Measurements from ENCODE around the gene PTH1R.
"Not testable (repeated sequence)": the region's sequence is repeated elsewhere in the genome, so short reads cannot be mapped to it uniquely, and the experiment has no call there.

PTH1R gene

GRCh38 chr3:46910914-46911313 is 33.4 kb downstream of the PTH1R start:
- H3K27ac ChIP-seq (ENCODE audit: low read length); H3K36me3 ChIP-seq (ENCODE audit: control insufficient read depth in 1 of 2, insufficient read depth in 2 of 2, low read length in 2 of 2); H3K9me3 ChIP-seq (ENCODE audit: control insufficient read depth in 1 of 2, low read length in 2 of 2); H3K27me3 ChIP-seq (ENCODE audit: low read depth, low read length); H3K4me3 ChIP-seq (ENCODE audit: low read depth in 1 of 2, low read length in 2 of 2): not testable (repeated sequence)
- peaks cover 4 to 14% of the 10 kb centered on the region in 2 donors for H3K4me1 ChIP-seq (ENCODE audit: control insufficient read depth in 1 of 2, insufficient read depth in 2 of 2, low read length in 2 of 2)

DNA sequence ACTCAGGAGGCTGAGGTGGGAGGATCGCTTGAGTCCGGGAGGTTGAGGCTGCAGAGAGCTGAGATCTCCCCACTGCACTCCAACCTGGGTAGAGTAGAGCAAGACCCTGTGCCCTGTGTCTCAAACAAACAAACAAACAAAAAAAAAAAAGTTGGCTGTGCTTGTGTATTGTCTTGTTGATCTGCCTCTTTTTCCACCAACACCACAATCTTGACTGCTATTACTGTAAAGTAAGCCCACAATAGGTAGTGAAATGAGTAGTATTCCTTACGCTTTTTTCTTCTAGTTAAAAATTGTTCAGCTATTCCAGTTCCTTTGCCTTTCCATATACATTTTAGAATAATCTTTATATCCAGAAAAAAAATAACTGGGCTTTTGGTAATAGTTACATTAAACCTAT is 35.5 kb downstream of the PTH1R start:
- peaks cover 0 to 19% of the 10 kb centered on the region in 2 donors for H3K36me3 ChIP-seq (ENCODE audit: control insufficient read depth in 1 of 2, insufficient read depth in 2 of 2, low read length in 2 of 2)
- H3K27me3 ChIP-seq (ENCODE audit: low read depth, low read length), result no peaks in the 10 kb centered on the region
- no peak overlapping the region for H3K27ac ChIP-seq (ENCODE audit: low read length)
- no peaks in the 10 kb centered on the region for H3K9me3 ChIP-seq (ENCODE audit: control insufficient read depth in 1 of 2, low read length in 2 of 2)
- peaks cover 4 to 14% of the 10 kb centered on the region in 2 donors for H3K4me1 ChIP-seq (ENCODE audit: control insufficient read depth in 1 of 2, insufficient read depth in 2 of 2, low read length in 2 of 2)
- H3K4me3 ChIP-seq (ENCODE audit: low read depth in 1 of 2, low read length in 2 of 2), result no peak overlapping the region

DNA sequence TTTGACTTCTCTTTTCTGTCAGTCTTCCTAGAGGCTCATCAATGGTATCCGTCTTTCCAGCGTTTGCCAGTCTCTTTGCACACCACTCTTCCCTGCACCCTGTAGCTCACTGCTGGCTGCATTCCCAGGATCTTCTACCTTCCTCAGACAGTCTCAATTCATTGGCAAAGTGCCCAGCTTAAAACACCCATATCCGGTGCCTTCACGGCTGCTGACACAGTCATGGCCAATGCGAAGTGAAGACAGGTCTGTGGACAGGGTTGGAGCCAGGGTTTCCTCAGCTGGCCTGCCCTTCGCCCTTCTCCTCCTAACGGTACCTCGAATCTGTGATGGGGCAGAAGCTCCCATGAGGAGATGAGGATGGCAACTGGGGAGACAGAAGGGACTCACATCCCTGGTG is 36.1 kb downstream of the PTH1R start:
- Histone ChIP-seq H3K36me3 (ENCODE audit: control insufficient read depth in 1 of 2, insufficient read depth in 2 of 2, low read length in 2 of 2) (peaks cover under 1 to 25% of the 10 kb centered on the region in 2 donors), H3K4me3 (ENCODE audit: low read depth in 1 of 2, low read length in 2 of 2) (no peak overlapping the region), H3K27me3 (ENCODE audit: low read depth, low read length) (no peaks in the 10 kb centered on the region), H3K9me3 (ENCODE audit: control insufficient read depth in 1 of 2, low read length in 2 of 2) (no peaks in the 10 kb centered on the region), H3K4me1 (ENCODE audit: control insufficient read depth in 1 of 2, insufficient read depth in 2 of 2, low read length in 2 of 2) (peaks cover 0 to 9% of the 10 kb centered on the region in 2 donors), H3K27ac (ENCODE audit: low read length) (no peak overlapping the region)

- Histone ChIP-seq H3K9me3 (ENCODE audit: control insufficient read depth in 1 of 2, low read length in 2 of 2) (no peaks in the 10 kb centered on the region), H3K4me1 (ENCODE audit: control insufficient read depth in 1 of 2, insufficient read depth in 2 of 2, low read length in 2 of 2) (peaks cover 0 to 2% of the 10 kb centered on the region in 2 donors), H3K4me3 (ENCODE audit: low read depth in 1 of 2, low read length in 2 of 2) (no peak overlapping the region), H3K27me3 (ENCODE audit: low read depth, low read length) (no peaks in the 10 kb centered on the region), H3K27ac (ENCODE audit: low read length) (no peak overlapping the region), H3K36me3 (ENCODE audit: control insufficient read depth in 1 of 2, insufficient read depth in 2 of 2, low read length in 2 of 2) (peaks cover 11 to 37% of the 10 kb centered on the region in 2 donors)
Measured at GRCh38 chr3:46914849-46915248, 37.3 kb downstream of the PTH1R start.

DNA sequence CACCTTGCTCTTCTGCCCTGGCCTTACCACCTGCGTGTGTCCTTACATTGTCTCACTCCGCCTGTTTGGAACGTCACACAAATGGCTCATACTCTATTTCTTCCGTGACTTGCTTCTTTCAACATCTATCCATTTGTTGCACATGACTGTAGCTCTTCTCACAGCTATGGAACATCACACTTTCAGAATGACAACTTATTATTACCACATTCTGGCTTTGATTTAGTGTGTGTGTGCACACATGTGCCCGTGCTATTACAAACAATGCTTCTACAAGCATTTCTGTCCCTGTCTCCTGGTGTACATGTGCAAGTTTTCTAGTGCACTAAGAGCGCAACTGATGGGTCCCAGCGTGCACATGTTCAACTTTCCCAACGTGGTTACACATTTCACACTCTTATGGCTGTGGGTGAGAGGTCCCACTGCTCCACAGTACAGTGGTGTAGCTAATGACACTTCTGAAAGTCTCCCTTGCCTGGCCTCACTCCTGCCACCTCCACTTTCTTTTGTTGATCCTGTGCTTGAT is 37.8 kb downstream of the PTH1R start:
- Histone ChIP-seq H3K4me1 (ENCODE audit: control insufficient read depth in 1 of 2, insufficient read depth in 2 of 2, low read length in 2 of 2) (no peaks in the 10 kb centered on the region), H3K27me3 (ENCODE audit: low read depth, low read length) (no peaks in the 10 kb centered on the region), H3K36me3 (ENCODE audit: control insufficient read depth in 1 of 2, insufficient read depth in 2 of 2, low read length in 2 of 2) (peaks cover 16 to 42% of the 10 kb centered on the region in 2 donors), H3K4me3 (ENCODE audit: low read depth in 1 of 2, low read length in 2 of 2) (no peak overlapping the region), H3K9me3 (ENCODE audit: control insufficient read depth in 1 of 2, low read length in 2 of 2) (no peaks in the 10 kb centered on the region), H3K27ac (ENCODE audit: low read length) (no peak overlapping the region)

GRCh38 chr3:46916278-46916677 is 38.8 kb downstream of the PTH1R start:
- Histone ChIP-seq H3K9me3 (ENCODE audit: control insufficient read depth in 1 of 2, low read length in 2 of 2) (no peaks in the 10 kb centered on the region), H3K4me1 (ENCODE audit: control insufficient read depth in 1 of 2, insufficient read depth in 2 of 2, low read length in 2 of 2) (no peaks in the 10 kb centered on the region), H3K4me3 (ENCODE audit: low read depth in 1 of 2, low read length in 2 of 2) (no peak overlapping the region), H3K36me3 (ENCODE audit: control insufficient read depth in 1 of 2, insufficient read depth in 2 of 2, low read length in 2 of 2) (peaks cover 25 to 51% of the 10 kb centered on the region in 2 donors), H3K27ac (ENCODE audit: low read length) (no peak overlapping the region), H3K27me3 (ENCODE audit: low read depth, low read length) (no peaks in the 10 kb centered on the region)

GRCh38 chr3:46916799-46917198 is 39.3 kb downstream of the PTH1R start:
- Histone ChIP-seq H3K4me3 (ENCODE audit: low read depth in 1 of 2, low read length in 2 of 2) (no peak overlapping the region), H3K36me3 (ENCODE audit: control insufficient read depth in 1 of 2, insufficient read depth in 2 of 2, low read length in 2 of 2) (peaks cover 30 to 56% of the 10 kb centered on the region in 2 donors)

DNA sequence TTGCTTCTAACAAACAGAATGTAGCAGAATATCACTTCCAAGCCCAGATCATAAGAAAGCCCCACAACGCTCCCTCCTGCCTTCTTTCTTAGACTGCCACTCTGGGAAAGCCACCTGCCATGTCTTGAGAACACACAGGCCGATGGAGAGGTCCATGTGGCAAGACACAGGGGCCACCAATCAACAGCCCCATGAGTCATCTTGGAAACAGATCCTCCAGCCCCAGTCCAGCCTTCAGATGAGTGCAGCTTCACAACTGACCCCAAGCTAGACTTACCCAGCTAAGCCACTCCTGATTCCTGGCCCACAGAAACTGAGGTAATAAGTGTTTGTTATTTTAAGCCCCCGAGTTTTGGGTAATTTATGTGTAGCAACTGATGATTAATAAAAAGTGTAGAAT is 39.7 kb downstream of the PTH1R start:
- Histone ChIP-seq H3K27me3 (ENCODE audit: low read depth, low read length) (no peaks in the 10 kb centered on the region), H3K4me1 (ENCODE audit: control insufficient read depth in 1 of 2, insufficient read depth in 2 of 2, low read length in 2 of 2) (no peaks in the 10 kb centered on the region), H3K9me3 (ENCODE audit: control insufficient read depth in 1 of 2, low read length in 2 of 2) (no peaks in the 10 kb centered on the region), H3K36me3 (ENCODE audit: control insufficient read depth in 1 of 2, insufficient read depth in 2 of 2, low read length in 2 of 2) (peaks cover 35 to 61% of the 10 kb centered on the region in 2 donors), H3K27ac (ENCODE audit: low read length) (no peak overlapping the region), H3K4me3 (ENCODE audit: low read depth in 1 of 2, low read length in 2 of 2) (no peak overlapping the region)

More at GRCh38 chr3:46916799-46917198, 39.3 kb downstream of the PTH1R start:
- Histone ChIP-seq H3K4me1 (ENCODE audit: control insufficient read depth in 1 of 2, insufficient read depth in 2 of 2, low read length in 2 of 2) (no peaks in the 10 kb centered on the region), H3K9me3 (ENCODE audit: control insufficient read depth in 1 of 2, low read length in 2 of 2) (no peaks in the 10 kb centered on the region), H3K27me3 (ENCODE audit: low read depth, low read length) (no peaks in the 10 kb centered on the region), H3K27ac (ENCODE audit: low read length) (no peak overlapping the region)

- Histone ChIP-seq H3K27ac (ENCODE audit: low read length) (no peak overlapping the region), H3K9me3 (ENCODE audit: control insufficient read depth in 1 of 2, low read length in 2 of 2) (no peaks in the 10 kb centered on the region), H3K36me3 (ENCODE audit: control insufficient read depth in 1 of 2, insufficient read depth in 2 of 2, low read length in 2 of 2) (peaks cover 44 to 70% of the 10 kb centered on the region in 2 donors)
Measured at GRCh38 chr3:46918202-46918601, 40.7 kb downstream of the PTH1R start.

GRCh38 chr3:46918634-46919033 is 41.1 kb downstream of the PTH1R start:
- Histone ChIP-seq H3K27me3 (ENCODE audit: low read depth, low read length) (no peaks in the 10 kb centered on the region), H3K36me3 (ENCODE audit: control insufficient read depth in 1 of 2, insufficient read depth in 2 of 2, low read length in 2 of 2) (peaks cover 46 to 74% of the 10 kb centered on the region in 2 donors), H3K27ac (ENCODE audit: low read length) (no peak overlapping the region), H3K4me3 (ENCODE audit: low read depth in 1 of 2, low read length in 2 of 2) (no peak overlapping the region), H3K9me3 (ENCODE audit: control insufficient read depth in 1 of 2, low read length in 2 of 2) (no peaks in the 10 kb centered on the region), H3K4me1 (ENCODE audit: control insufficient read depth in 1 of 2, insufficient read depth in 2 of 2, low read length in 2 of 2) (no peaks in the 10 kb centered on the region)

More at GRCh38 chr3:46918202-46918601, 40.7 kb downstream of the PTH1R start:
- no peaks in the 10 kb centered on the region for H3K4me1 ChIP-seq (ENCODE audit: control insufficient read depth in 1 of 2, insufficient read depth in 2 of 2, low read length in 2 of 2)
- no peak overlapping the region for H3K4me3 ChIP-seq (ENCODE audit: low read depth in 1 of 2, low read length in 2 of 2)
- H3K27me3 ChIP-seq (ENCODE audit: low read depth, low read length), result no peaks in the 10 kb centered on the region

GRCh38 chr3:46921041-46921440 is 43.5 kb downstream of the PTH1R start:
- H3K36me3 ChIP-seq (ENCODE audit: control insufficient read depth in 1 of 2, insufficient read depth in 2 of 2, low read length in 2 of 2), result peaks cover 59 to 86% of the 10 kb centered on the region in 2 donors
- no peak overlapping the region for H3K27ac ChIP-seq (ENCODE audit: low read length)
- no peaks in the 10 kb centered on the region for H3K27me3 ChIP-seq (ENCODE audit: low read depth, low read length)
- H3K4me3 ChIP-seq (ENCODE audit: low read depth in 1 of 2, low read length in 2 of 2), result no peak overlapping the region
- no peaks in the 10 kb centered on the region for H3K9me3 ChIP-seq (ENCODE audit: control insufficient read depth in 1 of 2, low read length in 2 of 2)
- peaks cover 0 to 6% of the 10 kb centered on the region in 2 donors for H3K4me1 ChIP-seq (ENCODE audit: control insufficient read depth in 1 of 2, insufficient read depth in 2 of 2, low read length in 2 of 2)

DNA sequence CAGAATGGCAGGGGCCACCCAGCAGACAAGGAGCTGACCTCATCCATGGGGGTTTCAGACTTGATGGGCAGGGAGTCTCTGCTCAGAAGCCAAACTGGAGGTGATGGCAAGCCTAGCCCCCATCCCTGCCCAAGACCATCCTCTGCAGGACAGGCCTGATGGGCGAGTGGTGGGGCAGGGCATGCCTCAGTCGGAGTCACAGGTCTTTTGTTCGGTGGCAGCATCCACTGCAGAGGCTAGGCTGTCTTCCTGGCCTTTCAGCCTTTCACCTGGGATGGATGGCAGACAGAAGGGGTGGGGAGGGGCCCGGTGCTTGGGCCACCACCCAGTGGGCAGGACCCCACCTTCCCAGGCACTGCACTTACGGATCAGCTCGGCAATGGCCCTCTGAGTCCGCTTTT is 44.4 kb downstream of the PTH1R start:
- Histone ChIP-seq H3K9me3 (ENCODE audit: control insufficient read depth in 1 of 2, low read length in 2 of 2) (no peaks in the 10 kb centered on the region), H3K36me3 (ENCODE audit: control insufficient read depth in 1 of 2, insufficient read depth in 2 of 2, low read length in 2 of 2) (peaks cover 60 to 83% of the 10 kb centered on the region in 2 donors), H3K27ac (ENCODE audit: low read length) (no peak overlapping the region), H3K27me3 (ENCODE audit: low read depth, low read length) (no peaks in the 10 kb centered on the region), H3K4me3 (ENCODE audit: low read depth in 1 of 2, low read length in 2 of 2) (no peak overlapping the region), H3K4me1 (ENCODE audit: control insufficient read depth in 1 of 2, insufficient read depth in 2 of 2, low read length in 2 of 2) (peaks cover 3 to 14% of the 10 kb centered on the region in 2 donors)
